GM19240 (cell line): ENCODE results near the gene FOXE3.

ENCODE experiments used
- DNase-seq: peaks from one replicate; pipeline ENCODE4 v3.0.0; 2011; ENCODE audit warnings: low spot score; ENCODE audit not compliant: insufficient read length

The FOXE3 gene

GRCh38 chr1:47403321-47403910 lies 12.7 kb upstream of the FOXE3 start:
- no peak for DNase-seq

GRCh38 chr1:47405697-47406096 lies 10.4 kb upstream of the FOXE3 start:
- no peak for DNase-seq

- no peak for DNase-seq
Observed at GRCh38 chr1:47406966-47407365, 9.1 kb upstream of the FOXE3 start.

GRCh38 chr1:47407481-47407880 lies 8.6 kb upstream of the FOXE3 start:
- no peak for DNase-seq

GRCh38 chr1:47409311-47410067 lies 6.6 kb upstream of the FOXE3 start:
- DNase-seq = no peak

GRCh38 chr1:47410068-47410455 lies 6.0 kb upstream of the FOXE3 start:
- no peak for DNase-seq

GRCh38 chr1:47411436-47411835 lies 4.6 kb upstream of the FOXE3 start:
- no peak for DNase-seq

GRCh38 chr1:47412437-47412836 lies 3.6 kb upstream of the FOXE3 start:
- DNase-seq = no peak

- DNase-seq = no peak
Observed at GRCh38 chr1:47416319-47417169, 459 bp downstream of the FOXE3 start.

- DNase-seq = no peak
Observed at GRCh38 chr1:47417170-47418044, 1.3 kb downstream of the FOXE3 start.

- no peak for DNase-seq
Observed at GRCh38 chr1:47418122-47418521, 2.0 kb downstream of the FOXE3 start.

GRCh38 chr1:47418681-47419325 lies 2.7 kb downstream of the FOXE3 start:
- DNase-seq = no peak

- DNase-seq = no peak
Observed at GRCh38 chr1:47420547-47420946, 4.5 kb downstream of the FOXE3 start.

- DNase-seq = no peak
Observed at GRCh38 chr1:47423872-47424271, 7.8 kb downstream of the FOXE3 start.

GRCh38 chr1:47424336-47424982 lies 8.4 kb downstream of the FOXE3 start:
- no peak for DNase-seq

- no peak for DNase-seq
Observed at GRCh38 chr1:47431534-47431933, 15.4 kb downstream of the FOXE3 start.

- DNase-seq = no peak
Observed at GRCh38 chr1:47432071-47433036, 16.3 kb downstream of the FOXE3 start.

GRCh38 chr1:47433037-47433421 lies 16.9 kb downstream of the FOXE3 start:
- DNase-seq = no peak

GRCh38 chr1:47433477-47434050 lies 17.5 kb downstream of the FOXE3 start:
- no peak for DNase-seq
